ENCODE data around the gene MSH2. TPM values are rescaled to one million over a fixed set of nuclear protein-coding genes. Genes with fewer than 3 reads are reported as not detected.
"Not testable (repeated sequence)": the region's sequence is repeated elsewhere in the genome, so short reads cannot be mapped to it uniquely, and the experiment has no call there.

MSH2 gene
- total RNA-seq, 1 donor from 2014 or later: 16.0 TPM

DNA sequence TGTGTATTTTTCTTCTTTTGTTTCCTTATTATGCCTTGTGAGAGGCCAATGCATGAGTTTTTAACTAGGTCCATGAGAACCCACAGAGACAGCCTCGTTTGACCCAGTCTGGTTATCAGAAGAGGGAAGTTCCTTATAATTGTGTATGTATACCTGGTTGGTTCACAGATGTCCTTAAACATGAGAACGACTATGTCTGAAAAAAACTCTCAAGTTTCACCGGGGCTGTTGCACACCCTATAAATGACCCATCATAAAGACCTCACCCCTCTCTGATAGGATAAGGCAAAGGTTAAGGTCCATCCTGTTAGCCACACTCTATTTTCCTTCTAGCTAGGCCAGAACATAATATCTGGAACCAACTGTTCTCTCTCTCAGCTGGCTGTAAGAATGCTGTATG lies 42.7 kb upstream of the MSH2 start:
- Mint-ChIP-seq H3K9me3 (ENCODE audit: unreplicated experiment) (no peaks in the 10 kb centered on the region), H3K27me3 (ENCODE audit: low read depth, unreplicated experiment) (no peaks in the 10 kb centered on the region), H3K36me3 (ENCODE audit: low read depth, unreplicated experiment) (no peaks in the 10 kb centered on the region), H3K4me1 (ENCODE audit: low read depth, unreplicated experiment) (peaks cover 15% of the 10 kb centered on the region), H3K27ac (ENCODE audit: unreplicated experiment) (no peak overlapping the region), H3K4me3 (ENCODE audit: unreplicated experiment) (no peak overlapping the region)
- TF ChIP-seq EZH2 (IDR thresholded peaks at IDR 0.05; ENCODE audit: insufficient read depth, low read length): no peak
- Histone ChIP-seq H2AFZ (ENCODE audit: low read depth, low read length) (no peak overlapping the region), H3K4me1 (ENCODE audit: insufficient read depth, low read length) (peaks cover 11% of the 10 kb centered on the region), H3K36me3 (ENCODE audit: insufficient read depth, low read length) (no peaks in the 10 kb centered on the region), H3K9me3 (ENCODE audit: insufficient read depth, low read depth, low read length) (no peaks in the 10 kb centered on the region), H4K20me1 (ENCODE audit: insufficient read depth, low read length) (no peaks in the 10 kb centered on the region), H3K9ac (ENCODE audit: low read length) (no peak overlapping the region), H3K4me2 (ENCODE audit: low read length) (no peak overlapping the region), H3K4me3 (ENCODE audit: insufficient read depth, low read depth, low read length) (no peak overlapping the region), H3K27me3 (ENCODE audit: insufficient read depth, low read length) (no peaks in the 10 kb centered on the region), H3K27ac (ENCODE audit: low read depth, low read length) (no peak overlapping the region), H3K79me2 (ENCODE audit: insufficient read depth, low read length) (no peaks in the 10 kb centered on the region)
- FAIRE-seq (no peak), DNase-seq (ENCODE audit: low read depth) (no peak)

DNA sequence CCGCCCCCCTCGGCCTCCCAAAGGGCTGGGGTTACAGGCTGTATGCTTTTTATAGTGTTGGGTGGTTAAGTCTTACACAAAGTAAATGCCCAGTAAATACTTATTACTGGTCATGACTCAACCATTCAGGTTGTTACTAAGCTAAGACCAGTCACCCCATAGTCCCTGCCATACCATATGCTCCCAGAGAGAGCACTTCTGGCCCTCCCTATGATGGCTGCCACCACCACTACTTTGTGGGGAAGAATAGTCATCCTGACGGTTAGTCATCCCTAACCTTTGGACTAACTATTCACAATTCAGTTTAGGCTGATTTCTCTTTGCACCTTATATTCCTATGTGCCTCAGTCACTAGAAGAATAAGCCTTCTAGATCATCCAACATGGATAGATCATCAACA lies 42.0 kb upstream of the MSH2 start:
- Histone ChIP-seq H3K4me3 (ENCODE audit: insufficient read depth, low read depth, low read length) (no peak overlapping the region), H3K27ac (ENCODE audit: low read depth, low read length) (peak overlapping the region; percentile 24), H3K4me1 (ENCODE audit: insufficient read depth, low read length) (peaks cover 10% of the 10 kb centered on the region), H4K20me1 (ENCODE audit: insufficient read depth, low read length) (no peaks in the 10 kb centered on the region), H3K36me3 (ENCODE audit: insufficient read depth, low read length) (no peaks in the 10 kb centered on the region), H3K9me3 (ENCODE audit: insufficient read depth, low read depth, low read length) (no peaks in the 10 kb centered on the region), H3K27me3 (ENCODE audit: insufficient read depth, low read length) (no peaks in the 10 kb centered on the region), H3K9ac (ENCODE audit: low read length) (no peak overlapping the region), H3K79me2 (ENCODE audit: insufficient read depth, low read length) (no peaks in the 10 kb centered on the region), H2AFZ (ENCODE audit: low read depth, low read length) (no peak overlapping the region), H3K4me2 (ENCODE audit: low read length) (peak overlapping the region; percentile 10)
- DNase-seq (ENCODE audit: low read depth) (peak; percentile 80), FAIRE-seq (no peak)
- no peak overlapping the region for H3K4me3 Mint-ChIP-seq (ENCODE audit: unreplicated experiment)
- H3K27me3 Mint-ChIP-seq (ENCODE audit: low read depth, unreplicated experiment): no peaks in the 10 kb centered on the region
- no peaks in the 10 kb centered on the region for H3K9me3 Mint-ChIP-seq (ENCODE audit: unreplicated experiment)
- H3K4me1 Mint-ChIP-seq (ENCODE audit: low read depth, unreplicated experiment): peaks cover 15% of the 10 kb centered on the region
- TF ChIP-seq, protein P1, sequence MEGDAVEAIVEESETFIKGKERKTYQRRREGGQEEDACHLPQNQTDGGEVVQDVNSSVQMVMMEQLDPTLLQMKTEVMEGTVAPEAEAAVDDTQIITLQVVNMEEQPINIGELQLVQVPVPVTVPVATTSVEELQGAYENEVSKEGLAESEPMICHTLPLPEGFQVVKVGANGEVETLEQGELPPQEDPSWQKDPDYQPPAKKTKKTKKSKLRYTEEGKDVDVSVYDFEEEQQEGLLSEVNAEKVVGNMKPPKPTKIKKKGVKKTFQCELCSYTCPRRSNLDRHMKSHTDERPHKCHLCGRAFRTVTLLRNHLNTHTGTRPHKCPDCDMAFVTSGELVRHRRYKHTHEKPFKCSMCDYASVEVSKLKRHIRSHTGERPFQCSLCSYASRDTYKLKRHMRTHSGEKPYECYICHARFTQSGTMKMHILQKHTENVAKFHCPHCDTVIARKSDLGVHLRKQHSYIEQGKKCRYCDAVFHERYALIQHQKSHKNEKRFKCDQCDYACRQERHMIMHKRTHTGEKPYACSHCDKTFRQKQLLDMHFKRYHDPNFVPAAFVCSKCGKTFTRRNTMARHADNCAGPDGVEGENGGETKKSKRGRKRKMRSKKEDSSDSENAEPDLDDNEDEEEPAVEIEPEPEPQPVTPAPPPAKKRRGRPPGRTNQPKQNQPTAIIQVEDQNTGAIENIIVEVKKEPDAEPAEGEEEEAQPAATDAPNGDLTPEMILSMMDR (IDR thresholded peaks at IDR 0.05; ENCODE audit: insufficient read depth, low read depth, low read length): no peak
- no peak for TF ChIP-seq EZH2 (IDR thresholded peaks at IDR 0.05; ENCODE audit: insufficient read depth, low read length)
- H3K36me3 Mint-ChIP-seq (ENCODE audit: low read depth, unreplicated experiment): no peaks in the 10 kb centered on the region
- no peak overlapping the region for H3K27ac Mint-ChIP-seq (ENCODE audit: unreplicated experiment)

DNA sequence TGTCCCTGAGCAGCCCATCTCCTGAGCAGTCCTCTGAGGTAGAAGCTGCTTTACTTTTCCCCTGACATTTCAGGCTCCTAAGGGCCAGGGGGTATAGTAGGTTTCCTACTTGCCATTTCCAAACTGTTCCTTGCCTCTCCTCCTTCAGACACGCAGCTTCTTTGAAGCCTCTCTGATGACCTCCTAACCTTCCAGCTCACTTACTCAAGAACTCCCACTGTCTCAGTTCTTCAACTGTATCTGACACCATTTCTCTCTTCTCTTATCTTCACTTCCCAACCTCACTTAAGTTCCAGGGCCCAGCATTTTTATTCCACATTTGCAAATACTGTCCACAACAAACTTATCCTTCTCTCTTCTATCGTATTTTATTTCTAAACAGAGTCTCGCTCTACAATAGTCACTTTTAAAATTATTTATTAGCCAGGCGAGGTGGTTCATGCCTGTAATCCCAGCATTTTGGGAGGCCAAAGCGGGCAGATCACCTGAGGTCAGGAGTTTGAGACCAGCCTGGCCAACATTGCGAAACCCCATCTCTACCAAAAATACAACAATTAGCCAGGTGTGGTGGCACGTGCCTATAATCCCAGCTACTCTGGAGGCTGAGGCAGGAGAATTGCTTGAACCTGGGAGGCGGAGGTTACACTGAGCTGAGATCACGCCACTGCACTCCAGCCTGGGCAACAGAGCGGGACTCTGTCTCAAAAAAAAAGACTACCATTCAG lies 41.3 kb upstream of the MSH2 start:
- peaks cover 15% of the 10 kb centered on the region for H3K4me1 Mint-ChIP-seq (ENCODE audit: low read depth, unreplicated experiment)
- H3K4me3 ChIP-seq (ENCODE audit: insufficient read depth, low read depth, low read length); H3K27me3 Mint-ChIP-seq (ENCODE audit: low read depth, unreplicated experiment); H3K9me3 Mint-ChIP-seq (ENCODE audit: unreplicated experiment); H3K36me3 ChIP-seq (ENCODE audit: insufficient read depth, low read length); DNase-seq (ENCODE audit: low read depth); H3K27ac Mint-ChIP-seq (ENCODE audit: unreplicated experiment); H3K27me3 ChIP-seq (ENCODE audit: insufficient read depth, low read length); H3K9me3 ChIP-seq (ENCODE audit: insufficient read depth, low read depth, low read length); H2AFZ ChIP-seq (ENCODE audit: low read depth, low read length); H4K20me1 ChIP-seq (ENCODE audit: insufficient read depth, low read length); H3K9ac ChIP-seq (ENCODE audit: low read length); FAIRE-seq; H3K79me2 ChIP-seq (ENCODE audit: insufficient read depth, low read length); H3K4me3 Mint-ChIP-seq (ENCODE audit: unreplicated experiment); H3K36me3 Mint-ChIP-seq (ENCODE audit: low read depth, unreplicated experiment): not testable (repeated sequence)
- Histone ChIP-seq H3K4me2 (ENCODE audit: low read length) (peak overlapping the region; percentile 10), H3K27ac (ENCODE audit: low read depth, low read length) (peak overlapping the region; percentile 24), H3K4me1 (ENCODE audit: insufficient read depth, low read length) (peaks cover 10% of the 10 kb centered on the region)

Measured in astrocyte (in vitro differentiated cells and primary cell).